ENCODE measurements around the gene HERC2. TPM values are rescaled to one million over a fixed set of nuclear protein-coding genes. Genes with fewer than 3 reads are reported as not detected.
A peak's percentile ranks its signal among the peaks of the same experiment; 100 is the strongest.
"Not testable (repeated sequence)": the region's sequence is repeated elsewhere in the genome, so short reads cannot be mapped to it uniquely, and the experiment has no call there.

The HERC2 gene
- total RNA-seq, 1 experiment from 2014 or later: 22.3 TPM

DNA sequence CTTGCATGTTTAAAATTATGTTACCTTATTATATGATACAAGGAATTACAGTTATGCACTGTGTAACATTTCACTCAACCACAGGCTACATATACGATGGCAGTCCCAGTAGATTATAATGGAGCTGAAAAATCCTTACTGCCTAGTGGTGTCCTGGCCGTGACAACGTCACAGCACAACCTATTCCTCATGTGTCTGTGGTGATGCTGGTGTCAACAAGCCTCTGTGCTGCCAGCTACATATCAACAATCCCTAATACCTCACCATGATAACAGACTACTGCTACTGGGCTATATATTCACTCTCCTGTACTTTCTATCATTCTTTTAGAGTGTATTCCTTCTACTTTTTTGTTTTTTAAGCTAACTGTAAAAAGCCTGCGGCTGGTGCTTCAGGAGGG lies 142.7 kb downstream of the HERC2 start:
- DNase-seq (ENCODE audit: low read depth): no peak

DNA sequence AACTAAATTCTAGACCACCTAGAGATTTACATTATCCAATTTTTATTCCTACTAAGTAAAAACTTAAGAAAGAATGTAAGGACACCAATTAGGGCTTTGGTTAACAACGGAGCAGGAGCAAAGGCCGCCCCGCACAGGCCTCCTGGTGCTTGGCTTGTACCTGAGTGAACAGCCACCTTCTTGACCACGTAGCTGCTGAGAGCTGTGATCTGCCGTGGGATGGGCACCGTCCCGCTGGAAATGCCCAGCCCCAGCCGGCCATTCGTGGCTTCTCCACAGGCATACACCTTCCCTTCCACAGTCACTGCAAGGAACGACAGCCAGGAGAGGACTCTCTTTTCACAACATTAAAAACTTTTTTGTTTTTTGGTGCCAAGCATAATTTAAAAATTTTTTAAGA lies 143.3 kb downstream of the HERC2 start:
- no peak for DNase-seq (ENCODE audit: low read depth)

DNA sequence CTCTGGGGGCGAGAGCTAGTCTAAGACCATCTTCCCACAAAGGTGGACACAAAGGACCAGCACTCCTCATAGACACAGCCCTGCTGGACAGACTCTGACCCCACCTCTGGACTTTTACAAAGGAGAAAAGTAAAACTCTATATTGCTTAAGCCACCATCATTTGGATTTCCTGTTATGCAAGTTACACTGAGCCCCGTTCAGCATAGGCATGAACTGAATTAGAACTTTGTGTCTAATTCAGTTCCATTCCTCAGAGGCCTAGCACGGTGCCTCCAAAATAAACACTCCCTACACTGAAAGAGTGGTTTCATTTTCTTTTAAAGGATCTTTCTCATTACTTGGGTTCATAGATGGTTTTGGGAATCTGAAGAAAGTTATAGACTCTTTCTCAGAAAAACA lies 143.7 kb downstream of the HERC2 start:
- DNase-seq (ENCODE audit: low read depth): no peak

DNA sequence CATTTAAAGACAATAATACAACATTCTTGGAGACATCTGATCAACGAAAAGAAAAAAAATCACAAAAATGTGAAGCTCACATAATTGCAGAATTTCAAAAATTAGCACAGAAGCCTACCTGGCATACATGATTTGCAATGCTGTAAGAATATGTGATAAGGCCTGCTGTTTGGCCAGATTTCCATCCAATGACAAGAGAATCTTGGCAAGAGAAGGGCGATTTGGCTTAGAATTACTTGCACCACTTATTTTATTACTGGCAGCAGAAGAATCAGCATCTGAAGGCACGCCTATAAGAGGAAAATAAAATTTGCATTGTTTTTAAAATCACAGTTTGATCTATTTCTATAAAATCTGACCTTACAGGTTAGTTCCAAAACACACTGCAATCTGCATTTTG lies 152.6 kb downstream of the HERC2 start:
- no peak for DNase-seq (ENCODE audit: low read depth)

DNA sequence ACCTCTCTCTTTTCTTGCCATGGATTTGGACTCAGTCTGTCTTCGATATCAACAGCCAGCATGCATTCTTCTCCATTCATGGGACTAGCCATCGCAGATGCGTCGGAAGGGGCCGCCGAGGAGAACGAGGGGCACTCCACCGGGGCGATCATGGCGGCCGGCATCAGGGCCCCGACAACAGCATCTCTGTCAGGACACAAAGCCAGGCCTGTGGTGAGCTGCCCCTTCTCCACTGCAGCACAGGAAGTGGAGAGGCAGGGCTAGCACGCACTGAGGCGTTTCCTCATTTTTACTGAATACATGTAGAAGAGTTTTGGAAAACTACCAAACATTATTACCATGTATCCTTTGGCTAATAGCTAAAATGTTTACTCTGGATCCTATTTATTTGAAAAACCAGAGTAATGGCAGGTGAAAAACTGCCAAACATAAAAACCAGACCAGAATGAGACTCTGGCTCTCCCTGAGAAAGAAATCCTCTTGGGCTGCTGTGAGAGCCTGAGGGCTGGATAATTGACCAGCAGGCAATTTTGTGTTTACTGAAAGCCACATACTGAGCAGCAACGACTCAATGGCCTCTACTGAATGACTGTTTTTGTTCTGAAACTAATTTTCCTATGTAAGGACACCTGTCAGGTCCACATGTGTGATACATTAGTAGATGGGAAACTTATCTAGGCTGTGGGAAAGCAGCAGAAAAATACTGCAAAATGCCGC lies 153.4 kb downstream of the HERC2 start:
- DNase-seq (ENCODE audit: low read depth): not testable (repeated sequence)

GRCh38 chr15:28167042-28167441 lies 154.9 kb downstream of the HERC2 start:
- no peak for DNase-seq (ENCODE audit: low read depth)

DNA sequence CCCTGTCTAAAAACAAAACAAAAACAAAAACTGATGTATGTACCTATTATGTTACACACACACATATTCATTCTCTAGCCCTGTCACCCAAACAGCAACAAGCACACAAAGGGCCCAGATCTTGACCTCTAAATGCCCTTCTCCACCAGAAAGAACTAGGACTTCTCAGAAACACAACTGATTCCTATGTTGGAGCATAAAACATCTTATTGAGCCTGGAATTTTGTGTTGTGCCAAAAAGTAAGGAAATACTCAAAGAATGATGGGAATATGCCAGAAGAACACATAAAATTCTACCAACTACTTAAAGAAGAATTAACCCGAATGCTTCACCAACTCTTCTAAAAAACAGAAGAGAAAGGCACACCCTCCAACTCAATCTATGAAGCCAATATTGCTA lies 156.2 kb downstream of the HERC2 start:
- DNase-seq (ENCODE audit: low read depth): no peak

GRCh38 chr15:28164876-28165275 lies 157.1 kb downstream of the HERC2 start:
- DNase-seq (ENCODE audit: low read depth): no peak

- no peak for DNase-seq (ENCODE audit: low read depth)
Observed at GRCh38 chr15:28154283-28154682, 167.7 kb downstream of the HERC2 start.

DNA sequence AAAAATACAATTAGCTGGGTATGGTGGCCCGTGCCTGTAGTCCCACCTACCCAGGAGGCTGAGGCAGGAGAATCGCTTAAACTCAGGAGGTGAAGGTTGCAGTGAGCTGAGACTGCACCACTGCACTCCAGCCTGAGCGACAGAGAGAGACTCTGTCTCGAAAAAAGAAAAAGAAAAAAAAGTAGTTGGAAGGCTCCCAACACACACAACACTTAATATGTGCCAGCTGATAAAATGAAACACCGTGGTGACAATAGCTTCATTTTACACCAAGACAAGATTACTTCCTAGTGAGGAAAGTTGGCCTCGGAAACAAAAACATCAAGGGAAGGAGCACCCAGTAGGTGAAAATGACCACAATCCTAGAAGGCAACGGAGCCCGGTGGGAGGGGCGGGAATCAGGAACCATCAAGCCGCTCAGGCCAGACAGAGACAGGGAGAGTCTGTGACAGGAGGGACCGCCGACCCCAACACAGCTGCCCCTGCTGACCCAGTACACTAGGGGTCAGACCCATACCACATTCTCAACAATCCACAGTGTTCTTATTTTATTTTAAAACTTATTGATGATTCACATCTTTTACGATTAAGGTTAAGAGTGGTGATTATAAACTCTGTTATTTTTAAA lies 168.4 kb downstream of the HERC2 start:
- DNase-seq (ENCODE audit: low read depth): no peak

- not testable (repeated sequence) for DNase-seq (ENCODE audit: low read depth)
Observed at GRCh38 chr15:28152538-28152923, 169.4 kb downstream of the HERC2 start.

DNA sequence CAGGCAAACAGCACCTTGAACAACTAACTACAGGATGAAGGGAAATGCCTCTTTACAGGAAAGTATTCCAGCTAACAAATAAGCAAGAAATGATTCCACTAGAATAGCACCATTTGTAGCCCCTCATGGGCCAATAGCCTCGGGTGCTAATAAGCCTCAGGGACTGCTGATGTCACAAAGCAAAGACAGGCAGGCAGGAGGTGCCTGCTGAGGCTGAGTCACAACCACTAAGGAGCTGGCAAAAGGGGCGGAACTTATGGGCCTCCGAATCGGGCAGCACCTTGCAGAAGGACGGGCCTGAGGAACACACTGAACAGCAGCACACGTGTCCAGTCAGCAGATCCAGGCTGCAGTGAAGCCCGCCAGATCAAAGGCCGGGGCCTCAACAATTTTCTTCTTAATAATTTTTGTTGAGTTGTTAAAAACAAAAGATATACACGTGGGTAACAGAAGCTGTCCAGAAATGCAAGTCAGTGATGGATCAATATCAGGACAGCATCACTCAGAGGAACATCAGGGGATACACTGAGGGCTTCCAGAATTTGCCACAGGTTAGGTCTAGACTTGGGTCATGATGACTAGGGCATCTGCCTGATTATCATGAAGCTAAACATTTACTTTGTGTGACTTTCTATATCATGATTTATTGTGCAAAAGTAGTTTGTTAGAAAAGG lies 170.0 kb downstream of the HERC2 start:
- peak; percentile 25 for DNase-seq (ENCODE audit: low read depth)

GRCh38 chr15:28147801-28148200 lies 174.2 kb downstream of the HERC2 start:
- DNase-seq (ENCODE audit: low read depth): no peak

GRCh38 chr15:28145419-28145818 lies 176.6 kb downstream of the HERC2 start:
- DNase-seq (ENCODE audit: low read depth): not testable (repeated sequence)

DNA sequence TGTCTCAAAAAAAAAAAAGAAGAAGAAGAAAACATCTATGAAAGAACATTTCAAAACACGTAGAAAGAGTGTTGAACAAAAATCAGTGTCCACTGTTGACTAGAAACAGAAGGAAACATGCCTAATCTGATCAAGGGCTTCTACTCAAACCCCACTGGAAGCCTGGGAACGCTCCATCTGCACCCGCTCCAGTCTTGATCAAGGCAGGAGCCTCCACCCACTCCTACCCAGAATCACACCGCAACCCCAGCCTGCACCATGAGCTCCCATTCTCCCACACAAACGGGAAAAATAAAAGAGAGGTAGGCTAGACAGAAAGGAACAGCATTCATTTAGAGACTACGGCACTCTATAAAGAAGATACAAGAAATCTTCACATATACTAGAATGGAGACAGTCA lies 181.9 kb downstream of the HERC2 start:
- no peak for DNase-seq (ENCODE audit: low read depth)

- DNase-seq (ENCODE audit: low read depth): not testable (repeated sequence)
Observed at GRCh38 chr15:28137408-28138039, 184.5 kb downstream of the HERC2 start.

GRCh38 chr15:28136236-28136904 lies 185.6 kb downstream of the HERC2 start:
- not testable (repeated sequence) for DNase-seq (ENCODE audit: low read depth)

GRCh38 chr15:28133281-28133680 lies 188.7 kb downstream of the HERC2 start:
- no peak for DNase-seq (ENCODE audit: low read depth)

GRCh38 chr15:28132524-28133275 lies 189.3 kb downstream of the HERC2 start:
- no peak for DNase-seq (ENCODE audit: low read depth)

DNA sequence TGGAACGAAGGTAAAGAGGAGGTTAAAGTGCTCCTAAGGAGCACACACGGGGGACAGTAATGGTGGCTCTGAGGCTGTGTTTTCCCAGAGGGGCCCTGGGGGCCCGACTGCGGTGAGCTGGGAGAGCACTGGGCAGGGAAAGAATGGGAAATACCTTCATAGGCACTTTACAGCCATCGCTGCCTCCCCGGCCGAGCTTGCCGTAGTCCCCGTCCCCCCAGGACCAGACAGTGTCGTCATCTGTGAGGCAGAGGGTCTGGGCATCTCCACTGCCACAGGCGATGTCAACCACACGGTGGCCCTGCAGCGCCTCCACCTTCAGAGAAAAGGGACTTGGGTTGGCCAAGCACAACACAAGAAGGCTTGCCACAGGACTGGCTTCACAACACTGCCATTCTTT lies 190.0 kb downstream of the HERC2 start:
- no peak for DNase-seq (ENCODE audit: low read depth)

DNA sequence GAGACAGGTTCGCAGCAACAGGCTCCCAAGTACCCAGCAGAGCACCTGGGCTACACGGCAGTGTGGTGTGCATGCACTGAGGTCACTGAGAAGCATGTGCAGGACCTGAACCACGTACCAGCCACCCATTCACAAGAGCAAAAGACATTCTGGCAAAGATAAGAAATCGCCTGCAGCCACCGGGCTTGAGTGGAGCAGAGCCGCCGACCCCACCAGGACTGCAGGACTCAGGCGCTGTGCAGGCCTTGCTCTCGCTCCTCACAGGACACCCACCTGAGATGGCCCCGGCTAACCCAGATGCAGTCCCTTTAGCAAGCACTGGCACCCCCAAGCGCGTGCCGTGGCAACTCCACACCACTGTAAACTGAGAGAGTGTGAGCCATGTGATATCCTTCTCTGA lies 190.6 kb downstream of the HERC2 start:
- DNase-seq (ENCODE audit: low read depth): no peak
